BE2C (cell line): ENCODE data around the gene MDFIC.

Experiments used
- DNase-seq: peaks from one replicate; pipeline ENCODE4 v3.0.0-alpha.2; 2020
- H3K27me3 ChIP-seq: fragments of 250-450 bp; sonication (Bioruptor Pico); 2 replicates; pipeline ENCODE4 v1.5.1; 2020; ENCODE audit warnings: mild to moderate bottlenecking
- H3K36me3 ChIP-seq: fragments of 250-450 bp; sonication (Bioruptor Pico); 2 replicates; pipeline ENCODE4 v1.5.1; 2020; ENCODE audit warnings: mild to moderate bottlenecking
- H3K4me1 ChIP-seq: fragments of 250-450 bp; sonication (Bioruptor Pico); 2 replicates; pipeline ENCODE4 v1.5.1; 2020
- H3K4me3 ChIP-seq: 2 replicates; pipeline ENCODE4 v1.5.1; 2011; ENCODE audit warnings: low read depth, low read length
- H3K9me3 ChIP-seq: fragments of 250-450 bp; sonication (Bioruptor Pico); 2 replicates; pipeline ENCODE4 v1.5.1; 2020
- CTCF ChIP-seq: IDR thresholded peaks from 2 replicates; pipeline ENCODE4 v1.5.1; 2012; ENCODE audit warnings: mild to moderate bottlenecking, low read depth, low read length

Gene MDFIC

GRCh38 chr7:114952296-114952695 is 30.4 kb downstream of the MDFIC start:
- Histone ChIP-seq H3K4me3 (no peak overlapping the region), H3K9me3 (no peaks in the 10 kb centered on the region), H3K36me3 (no peaks in the 10 kb centered on the region), H3K4me1 (no peaks in the 10 kb centered on the region), H3K27me3 (no peaks in the 10 kb centered on the region)
- DNase-seq: no peak
- TF ChIP-seq CTCF: no peak

- TF ChIP-seq CTCF: no peak
- DNase-seq: no peak
- Histone ChIP-seq H3K27me3 (no peaks in the 10 kb centered on the region), H3K4me3 (no peak overlapping the region), H3K9me3 (no peaks in the 10 kb centered on the region), H3K4me1 (no peaks in the 10 kb centered on the region), H3K36me3 (no peaks in the 10 kb centered on the region)
These were observed 31.8 kb downstream of the MDFIC start for GRCh38 chr7:114953724-114954123.

- H3K27me3 ChIP-seq: no peaks in the 10 kb centered on the region
- H3K36me3 ChIP-seq: no peaks in the 10 kb centered on the region
- H3K9me3 ChIP-seq: no peaks in the 10 kb centered on the region
- H3K4me3 ChIP-seq: no peak overlapping the region
- H3K4me1 ChIP-seq: no peaks in the 10 kb centered on the region
- DNase-seq: no peak
- TF ChIP-seq CTCF: no peak
These were observed 34.8 kb downstream of the MDFIC start for GRCh38 chr7:114956702-114957101.

- TF ChIP-seq CTCF: no peak
- DNase-seq: no peak
- Histone ChIP-seq H3K36me3 (no peaks in the 10 kb centered on the region), H3K4me1 (no peaks in the 10 kb centered on the region), H3K9me3 (no peaks in the 10 kb centered on the region), H3K4me3 (no peak overlapping the region), H3K27me3 (no peaks in the 10 kb centered on the region)
These were observed 35.5 kb downstream of the MDFIC start for GRCh38 chr7:114957444-114957843.

GRCh38 chr7:114959931-114960330 is 38.0 kb downstream of the MDFIC start:
- no peaks in the 10 kb centered on the region for H3K4me1 ChIP-seq

GRCh38 chr7:114962441-114962840 is 40.5 kb downstream of the MDFIC start:
- DNase-seq: no peak
- Histone ChIP-seq H3K27me3 (no peaks in the 10 kb centered on the region), H3K4me3 (no peak overlapping the region), H3K4me1 (no peaks in the 10 kb centered on the region), H3K9me3 (no peaks in the 10 kb centered on the region), H3K36me3 (no peaks in the 10 kb centered on the region)
- TF ChIP-seq CTCF: no peak

More at GRCh38 chr7:114959931-114960330, 38.0 kb downstream of the MDFIC start:
- no peaks in the 10 kb centered on the region for H3K36me3 ChIP-seq
- no peaks in the 10 kb centered on the region for H3K9me3 ChIP-seq
- H3K4me3 ChIP-seq: no peak overlapping the region
- TF ChIP-seq CTCF: no peak
- no peak for DNase-seq
- H3K27me3 ChIP-seq: no peaks in the 10 kb centered on the region
